H1 (cell line): ENCODE data around the gene CTCF. TPM values are rescaled to one million over a fixed set of nuclear protein-coding genes. Genes with fewer than 3 reads are reported as not detected.

Experiments
- BRCA1 ChIP-seq: IDR thresholded peaks from 2 replicates; pipeline ENCODE4 v1.6.1; 2012; ENCODE audit warnings: low read depth, low read length, improper control_type of control experiment
- CHD2 ChIP-seq: IDR thresholded peaks from 2 replicates; pipeline ENCODE4 v1.6.1; 2012; ENCODE audit warnings: low read length, improper control_type of control experiment
- FOSL1 ChIP-seq: IDR thresholded peaks from 2 replicates; pipeline ENCODE4 v1.6.1; 2011; ENCODE audit warnings: mild to moderate bottlenecking, low read depth, low read length, moderate library complexity; ENCODE audit not compliant: insufficient read depth
- JUND ChIP-seq: IDR thresholded peaks from 2 replicates; pipeline ENCODE4 v1.6.1; 2011; ENCODE audit warnings: mild to moderate bottlenecking, improper control_type of control experiment, low read length
- KDM5A ChIP-seq: fragments of 200-600 bp; IDR thresholded peaks from 2 replicates; pipeline ENCODE4 v1.7.1; 2012; ENCODE audit warnings: mild to moderate bottlenecking, low read length, inconsistent platforms, mixed read lengths
- NRF1 ChIP-seq: IDR thresholded peaks from 2 replicates; pipeline ENCODE4 v1.6.1; 2011; ENCODE audit warnings: mild to moderate bottlenecking, low read depth, low read length, improper control_type of control experiment
- SRF ChIP-seq: IDR thresholded peaks from 2 replicates; pipeline ENCODE4 v1.6.1; 2011; ENCODE audit warnings: mild to moderate bottlenecking, low read depth, low read length, moderate library complexity
- polyA plus RNA-seq, 7 experiments: library from polyadenylated mRNA; depleted of rRNA in 3 of 7; stranded (reverse) in 5 of 7; unstranded in 2 of 7; fragments of >200 nt in 5 of 7; fragments of 200-250 nt in 2 of 7; gene quantifications; 1 replicate in 5 of 7; 2 replicates in 1 of 7; 4 replicates in 1 of 7; pipeline versions ENCODE4 v1.2.1 to v1.2.3, GENCODE V29; 2011 to 2013; ENCODE audit warnings: missing spikeins in 2 of 7, mixed read lengths in 2 of 7
- total RNA-seq: library from RNA; stranded (reverse); fragmentation: NEBNext Ultra II Directional; extraction: Animal tissue kit (Norgen Biotek cat#: 25700); gene quantifications from 2 replicates; pipeline ENCODE4 v1.2.1, GENCODE V29; 2021

Gene CTCF
- total and polyA plus RNA-seq, 2 of the 8 experiments (the other 6 are each of a cell fraction or from before 2014, with no cell fraction given), result 32.4 to 66.0 TPM

DNA sequence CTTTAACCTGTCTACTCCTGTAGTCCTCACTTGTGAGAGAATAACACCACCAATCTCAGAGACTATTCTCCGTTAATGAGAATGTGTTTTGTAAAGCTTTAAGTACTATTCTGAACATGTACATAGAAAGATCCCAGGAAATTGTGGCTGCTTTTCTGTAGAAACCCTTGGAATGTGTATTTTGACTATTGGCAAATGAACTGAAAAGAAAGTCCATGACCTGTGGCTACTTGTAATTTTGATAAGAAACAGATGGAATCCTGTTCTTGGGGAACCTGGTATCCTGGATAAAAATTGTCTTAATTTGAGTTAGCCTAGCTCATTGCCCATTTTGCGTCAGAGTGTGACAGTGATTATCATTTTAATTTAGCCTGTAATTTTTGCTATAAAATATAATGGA is 9.1 kb downstream of the CTCF start (continued):
- no peak for TF ChIP-seq NRF1
- TF ChIP-seq CHD2, result no peak
- TF ChIP-seq KDM5A, result no peak
- no peak for TF ChIP-seq BRCA1
- no peak for TF ChIP-seq SRF
- no peak for TF ChIP-seq JUND
- no peak for TF ChIP-seq FOSL1
